Esophagus muscularis mucosa (tissue), 4 donors: ENCODE measurements around the gene SLC13A2.

ENCODE experiments used
- EP300 ChIP-seq: sonication (generic); formaldehyde crosslinking; IDR thresholded peaks from one replicate; pipeline ENCODE4 v1.6.1; 2017; ENCODE audit warnings: antibody characterized with exemption
- POLR2A ChIP-seq: fragments of 450-650 bp; IDR thresholded peaks from one replicate; pipeline ENCODE4 v1.6.1; 2017; ENCODE audit warnings: antibody characterized with exemption, moderate library complexity, mild to moderate bottlenecking, low read depth
- POLR2AphosphoS5 ChIP-seq, 2 donors: sonication (generic); formaldehyde crosslinking; IDR thresholded peaks; one replicate each; pipeline ENCODE4 v1.6.1; 2017; ENCODE audit warnings: antibody characterized with exemption in 2 of 2
- TF ChIP-seq, protein P1 (sequence below), 3 experiments: fragments of 200-600 bp in 2 of 3; fragments of 450-650 bp in 1 of 3; sonication (generic) in 2 of 3; IDR thresholded peaks; one replicate each; pipeline ENCODE4 v1.5.1; 2017 to 2019; ENCODE audit warnings: antibody characterized with exemption in 3 of 3, mild to moderate bottlenecking in 2 of 3, moderate library complexity in 1 of 3

DNA sequence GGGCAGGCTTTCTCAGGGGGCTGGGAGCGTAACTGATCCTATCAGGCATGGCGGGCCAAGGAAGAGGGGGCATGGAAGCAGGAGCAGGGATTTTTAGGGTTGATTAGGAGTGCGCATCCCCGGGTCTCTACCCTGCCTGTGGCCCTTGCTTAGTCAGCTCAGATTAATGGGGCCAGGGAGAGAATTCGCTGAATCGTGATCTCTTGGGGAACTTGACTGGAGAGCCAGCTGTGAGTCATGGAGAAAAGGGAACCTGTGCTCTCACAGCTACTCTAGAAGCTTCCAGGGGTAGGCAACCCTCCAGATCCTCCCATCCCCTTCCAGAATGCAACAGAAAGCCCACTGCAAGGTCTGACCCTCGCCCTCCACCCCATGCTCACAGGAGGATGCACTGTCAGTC lies 36.3 kb downstream of the SLC13A2 start:
- TF ChIP-seq, protein P1, sequence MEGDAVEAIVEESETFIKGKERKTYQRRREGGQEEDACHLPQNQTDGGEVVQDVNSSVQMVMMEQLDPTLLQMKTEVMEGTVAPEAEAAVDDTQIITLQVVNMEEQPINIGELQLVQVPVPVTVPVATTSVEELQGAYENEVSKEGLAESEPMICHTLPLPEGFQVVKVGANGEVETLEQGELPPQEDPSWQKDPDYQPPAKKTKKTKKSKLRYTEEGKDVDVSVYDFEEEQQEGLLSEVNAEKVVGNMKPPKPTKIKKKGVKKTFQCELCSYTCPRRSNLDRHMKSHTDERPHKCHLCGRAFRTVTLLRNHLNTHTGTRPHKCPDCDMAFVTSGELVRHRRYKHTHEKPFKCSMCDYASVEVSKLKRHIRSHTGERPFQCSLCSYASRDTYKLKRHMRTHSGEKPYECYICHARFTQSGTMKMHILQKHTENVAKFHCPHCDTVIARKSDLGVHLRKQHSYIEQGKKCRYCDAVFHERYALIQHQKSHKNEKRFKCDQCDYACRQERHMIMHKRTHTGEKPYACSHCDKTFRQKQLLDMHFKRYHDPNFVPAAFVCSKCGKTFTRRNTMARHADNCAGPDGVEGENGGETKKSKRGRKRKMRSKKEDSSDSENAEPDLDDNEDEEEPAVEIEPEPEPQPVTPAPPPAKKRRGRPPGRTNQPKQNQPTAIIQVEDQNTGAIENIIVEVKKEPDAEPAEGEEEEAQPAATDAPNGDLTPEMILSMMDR (IDR thresholded peaks at IDR 0.05), result no peak
- TF ChIP-seq POLR2A (no peak), EP300 (no peak), POLR2AphosphoS5 (IDR thresholded peaks at IDR 0.05) (no peak)
